ENCODE measurements around the gene TTC28. TPM values are rescaled to one million over a fixed set of nuclear protein-coding genes. Genes with fewer than 3 reads are reported as not detected.

Gene TTC28
- polyA plus RNA-seq, 1 donor from 2014 or later = 14.8 TPM

- H4K20me1 ChIP-seq (ENCODE audit: insufficient read depth) = no peaks in the 10 kb centered on the region
- no peak for TF ChIP-seq MXI1 (conservative IDR thresholded peaks at IDR 0.05; ENCODE audit: poor library complexity, severe bottlenecking)
- TF ChIP-seq REST (IDR thresholded peaks at IDR 0.05; ENCODE audit: borderline replicate concordance) = no peak
- TF ChIP-seq RAD21 (conservative IDR thresholded peaks at IDR 0.05) = no peak
- TF ChIP-seq SMC3 (conservative IDR thresholded peaks at IDR 0.05; ENCODE audit: poor library complexity) = no peak
- TF ChIP-seq, protein P1, sequence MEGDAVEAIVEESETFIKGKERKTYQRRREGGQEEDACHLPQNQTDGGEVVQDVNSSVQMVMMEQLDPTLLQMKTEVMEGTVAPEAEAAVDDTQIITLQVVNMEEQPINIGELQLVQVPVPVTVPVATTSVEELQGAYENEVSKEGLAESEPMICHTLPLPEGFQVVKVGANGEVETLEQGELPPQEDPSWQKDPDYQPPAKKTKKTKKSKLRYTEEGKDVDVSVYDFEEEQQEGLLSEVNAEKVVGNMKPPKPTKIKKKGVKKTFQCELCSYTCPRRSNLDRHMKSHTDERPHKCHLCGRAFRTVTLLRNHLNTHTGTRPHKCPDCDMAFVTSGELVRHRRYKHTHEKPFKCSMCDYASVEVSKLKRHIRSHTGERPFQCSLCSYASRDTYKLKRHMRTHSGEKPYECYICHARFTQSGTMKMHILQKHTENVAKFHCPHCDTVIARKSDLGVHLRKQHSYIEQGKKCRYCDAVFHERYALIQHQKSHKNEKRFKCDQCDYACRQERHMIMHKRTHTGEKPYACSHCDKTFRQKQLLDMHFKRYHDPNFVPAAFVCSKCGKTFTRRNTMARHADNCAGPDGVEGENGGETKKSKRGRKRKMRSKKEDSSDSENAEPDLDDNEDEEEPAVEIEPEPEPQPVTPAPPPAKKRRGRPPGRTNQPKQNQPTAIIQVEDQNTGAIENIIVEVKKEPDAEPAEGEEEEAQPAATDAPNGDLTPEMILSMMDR (IDR thresholded peaks at IDR 0.05; ENCODE audit: poor library complexity, severe bottlenecking) = no peak
- TF ChIP-seq EZH2 (IDR thresholded peaks at IDR 0.05; ENCODE audit: borderline replicate concordance, insufficient read depth, low read length, poor library complexity, severe bottlenecking) = no peak
- TF ChIP-seq TAF1 (IDR thresholded peaks at IDR 0.05; ENCODE audit: low read depth) = no peak
- TF ChIP-seq EP300 (conservative IDR thresholded peaks at IDR 0.05; ENCODE audit: poor library complexity, severe bottlenecking) = no peak
- TF ChIP-seq POLR2AphosphoS5 (IDR thresholded peaks at IDR 0.05) = no peak
- no peak overlapping the region for H3K4me2 ChIP-seq (ENCODE audit: low read length)
- H3K9me2 ChIP-seq (ENCODE audit: insufficient read depth, low read length) = no peaks in the 10 kb centered on the region
- H3K9ac ChIP-seq (ENCODE audit: low read length) = no peak overlapping the region
- H3K4me3 ChIP-seq (ENCODE audit: low read length) = no peak overlapping the region
- no peaks in the 10 kb centered on the region for H3K79me2 ChIP-seq (replicated peaks; ENCODE audit: insufficient read depth, low read length)
- H2AFZ ChIP-seq (ENCODE audit: low read depth, low read length) = no peak overlapping the region
- H3K36me3 ChIP-seq (ENCODE audit: insufficient read depth, low read length) = peaks cover 5% of the 10 kb centered on the region
- H3K27me3 ChIP-seq (ENCODE audit: insufficient read depth, low read depth, low read length) = no peaks in the 10 kb centered on the region
- no peaks in the 10 kb centered on the region for H3F3A ChIP-seq (ENCODE audit: insufficient read depth, low read length, poor library complexity, severe bottlenecking)
- H3K9me3 ChIP-seq (ENCODE audit: low read length) = no peaks in the 10 kb centered on the region
- no peak overlapping the region for H3K27ac ChIP-seq (ENCODE audit: low read length)
These were observed 656.6 kb downstream of the TTC28 start for GRCh38 chr22:28023036-28023435.

DNA sequence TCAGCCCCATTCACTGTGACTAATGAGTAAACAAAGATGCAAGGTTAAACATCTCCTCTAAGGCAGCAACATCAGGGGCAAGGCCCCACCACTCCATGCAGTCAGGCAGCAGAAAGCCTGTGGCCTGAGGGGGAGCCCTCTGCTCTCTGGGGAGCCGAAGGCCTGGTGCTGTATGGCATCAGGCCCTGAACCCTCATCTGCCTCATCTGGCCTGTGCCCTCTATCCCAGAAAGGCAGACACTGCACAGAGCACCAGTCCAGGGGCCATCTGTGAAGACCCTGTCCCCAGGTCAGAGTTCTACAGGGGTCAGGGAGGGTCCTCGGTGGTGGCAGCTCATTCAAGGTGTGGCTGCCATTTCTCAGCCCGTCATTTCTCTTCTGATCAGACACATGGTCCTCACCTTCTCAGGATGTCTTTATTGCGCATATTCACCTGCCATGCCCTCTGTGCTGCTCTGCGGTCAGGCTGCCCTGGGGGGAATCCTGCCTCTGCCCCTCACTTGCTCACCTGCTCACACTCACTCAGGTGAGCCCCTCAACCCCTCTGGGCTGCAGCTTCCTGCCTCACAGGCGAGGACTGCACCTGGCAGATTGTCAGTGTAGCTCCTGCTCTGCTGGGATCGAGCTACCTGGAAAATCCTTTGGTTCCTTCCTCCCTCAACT lies 657.5 kb downstream of the TTC28 start:
- H3K9me3 ChIP-seq (ENCODE audit: low read length) = no peaks in the 10 kb centered on the region
- TF ChIP-seq REST (IDR thresholded peaks at IDR 0.05; ENCODE audit: borderline replicate concordance) = no peak
- TF ChIP-seq, protein P1 (IDR thresholded peaks at IDR 0.05; ENCODE audit: poor library complexity, severe bottlenecking) = no peak
- TF ChIP-seq TAF1 (IDR thresholded peaks at IDR 0.05; ENCODE audit: low read depth) = no peak
- no peak for TF ChIP-seq MXI1 (conservative IDR thresholded peaks at IDR 0.05; ENCODE audit: poor library complexity, severe bottlenecking)
- no peak for TF ChIP-seq EZH2 (IDR thresholded peaks at IDR 0.05; ENCODE audit: borderline replicate concordance, insufficient read depth, low read length, poor library complexity, severe bottlenecking)
- TF ChIP-seq POLR2AphosphoS5 (IDR thresholded peaks at IDR 0.05) = no peak
- TF ChIP-seq RAD21 (conservative IDR thresholded peaks at IDR 0.05) = no peak
- H3K27ac ChIP-seq (ENCODE audit: low read length) = no peak overlapping the region
- H3K79me2 ChIP-seq (replicated peaks; ENCODE audit: insufficient read depth, low read length) = no peaks in the 10 kb centered on the region
- H3F3A ChIP-seq (ENCODE audit: insufficient read depth, low read length, poor library complexity, severe bottlenecking) = no peaks in the 10 kb centered on the region
- H3K4me3 ChIP-seq (ENCODE audit: low read length) = no peak overlapping the region
- H3K4me2 ChIP-seq (ENCODE audit: low read length) = no peak overlapping the region
- no peak overlapping the region for H3K9ac ChIP-seq (ENCODE audit: low read length)
- H3K27me3 ChIP-seq (ENCODE audit: insufficient read depth, low read depth, low read length) = no peaks in the 10 kb centered on the region
- H3K9me2 ChIP-seq (ENCODE audit: insufficient read depth, low read length) = no peaks in the 10 kb centered on the region
- no peak overlapping the region for H2AFZ ChIP-seq (ENCODE audit: low read depth, low read length)
- peaks cover 5% of the 10 kb centered on the region for H3K36me3 ChIP-seq (ENCODE audit: insufficient read depth, low read length)
- no peaks in the 10 kb centered on the region for H4K20me1 ChIP-seq (ENCODE audit: insufficient read depth)

Data from neural cell (in vitro differentiated cells).